ENCODE results near the gene SCN1B. TPM values are rescaled to one million over a fixed set of nuclear protein-coding genes. Genes with fewer than 3 reads are reported as not detected.

Gene SCN1B
- total and polyA plus RNA-seq, 8 donors, result 2.9 to 15.1 (median 5.7) TPM

DNA sequence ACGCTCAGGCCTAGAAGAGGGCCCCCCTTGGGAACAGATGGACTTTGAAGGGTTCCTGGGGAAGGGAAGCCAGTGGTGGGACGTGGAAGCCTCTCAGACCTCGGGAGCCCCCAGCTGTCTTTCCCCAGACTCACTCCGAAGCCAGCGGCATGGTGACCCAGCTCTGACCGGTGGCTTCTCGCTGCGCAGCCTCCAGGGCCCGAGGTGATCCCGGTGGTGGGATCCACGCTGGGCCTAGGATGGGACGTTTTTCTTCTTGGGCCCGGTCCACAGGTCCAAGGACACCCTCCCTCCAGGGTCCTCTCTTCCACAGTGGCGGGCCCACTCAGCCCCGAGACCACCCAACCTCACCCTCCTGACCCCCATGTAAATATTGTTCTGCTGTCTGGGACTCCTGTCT is 35.9 kb downstream of the SCN1B start:
- H3K27me3 ChIP-seq, result no peaks in the 10 kb centered on the region
- no peaks in the 10 kb centered on the region for H3K36me3 ChIP-seq
- ATAC-seq, result no peak
- no peak overlapping the region for H3K27ac ChIP-seq
- intact Hi-C loops (cut with DNase I), result loop anchor here in 2 of 3 donors (5.0 to 10.0 kb wide), 2 partner anchors 66 to 69 kb away; partner anchors contain the start of genes FXYD1 (in 1 of the 2) and LGI4 (in 1 of the 2)
- FAIRE-seq, result no peak
- H3K4me3 ChIP-seq, result no peak overlapping the region
- TF ChIP-seq CTCF (IDR thresholded peaks at IDR 0.05), result no peak
- WGBS, 2 donors, result 92 to 93% methylated on average over 15 of the region's 15 CpGs
- H3K9me3 ChIP-seq, result no peaks in the 10 kb centered on the region
- peaks cover 0 to 3% (median 0%) of the 10 kb centered on the region in 3 donors for H3K4me1 ChIP-seq
- peak in 1 of 6 donors; percentile 73 for DNase-seq

- H3K27ac ChIP-seq, result no peak overlapping the region
- TF ChIP-seq CTCF (IDR thresholded peaks at IDR 0.05), result peak; percentile 69 to 89 (median 87)
- DNase-seq (peak; percentile 74 to 98 (median 90)), ATAC-seq (peak; percentile 59 to 89 (median 84)), FAIRE-seq (no peak)
- 15 to 22% methylated on average over 14 of the region's 14 CpGs for WGBS, 2 donors
- no peaks in the 10 kb centered on the region for H3K27me3 ChIP-seq
- H3K4me1 ChIP-seq, result peaks cover 0 to 3% (median 0%) of the 10 kb centered on the region in 3 donors
- H3K4me3 ChIP-seq, result no peak overlapping the region
- no peaks in the 10 kb centered on the region for H3K36me3 ChIP-seq
- H3K9me3 ChIP-seq, result no peaks in the 10 kb centered on the region
- intact Hi-C loops (cut with DNase I), result loop anchor here in 2 of 3 donors (5.0 to 10.0 kb wide), 2 partner anchors 65 to 68 kb away; partner anchors contain the start of genes FXYD1 (in 1 of the 2) and LGI4 (in 1 of the 2)
Measured at GRCh38 chr19:35066691-35067563, 36.7 kb downstream of the SCN1B start.

DNA sequence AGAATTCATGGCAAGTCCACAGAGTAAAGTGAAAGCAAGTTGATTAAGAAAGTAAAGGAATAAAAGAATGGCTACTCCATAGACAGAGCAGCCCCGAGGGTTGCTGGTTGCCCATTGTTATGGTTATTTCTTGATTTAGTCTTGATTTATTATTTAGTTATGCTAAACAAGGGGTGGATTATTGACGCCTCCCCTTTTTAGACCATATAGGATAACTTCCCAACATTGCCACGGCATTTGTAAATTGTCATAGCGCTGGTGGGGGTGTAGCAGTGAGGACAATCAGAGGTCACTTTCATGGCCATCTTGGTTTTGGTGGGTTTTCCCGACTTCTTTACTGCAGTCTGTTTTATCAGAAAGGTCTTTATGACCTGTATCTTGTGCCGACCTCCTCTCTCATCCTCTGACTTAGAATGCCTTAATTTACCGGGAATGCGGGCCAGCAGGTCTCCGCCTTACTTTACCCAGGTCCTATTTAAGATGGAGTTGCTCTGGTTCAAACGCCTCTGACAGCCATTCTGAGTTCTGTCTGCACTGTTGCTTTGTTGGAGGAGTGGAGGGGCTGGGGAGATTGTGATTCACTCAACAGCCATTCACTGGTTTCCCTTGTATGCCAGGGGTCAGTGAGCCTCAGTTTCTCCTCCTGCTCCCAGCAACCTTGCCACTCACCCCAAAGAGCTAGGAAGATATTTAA is 38.8 kb downstream of the SCN1B start:
- intact Hi-C loops (cut with DNase I), result loop anchor here in 2 of 3 donors (5.0 to 10.0 kb wide), 2 partner anchors 63 to 66 kb away; partner anchors contain the start of genes FXYD1 (in 1 of the 2) and LGI4 (in 1 of the 2)
- 81 to 83% methylated on average over 10 of the region's 10 CpGs for WGBS, 2 donors
- H3K9me3 ChIP-seq, result no peaks in the 10 kb centered on the region
- FAIRE-seq, result no peak
- no peak for TF ChIP-seq CTCF (IDR thresholded peaks at IDR 0.05)
- no peaks in the 10 kb centered on the region for H3K27me3 ChIP-seq
- H3K27ac ChIP-seq, result no peak overlapping the region
- H3K36me3 ChIP-seq, result no peaks in the 10 kb centered on the region
- no peak overlapping the region for H3K4me3 ChIP-seq
- no peak for ATAC-seq
- H3K4me1 ChIP-seq, result no peaks in the 10 kb centered on the region
- DNase-seq, result no peak

GRCh38 chr19:35069696-35070095 is 39.4 kb downstream of the SCN1B start:
- ATAC-seq (no peak), FAIRE-seq (no peak), DNase-seq (no peak)
- Histone ChIP-seq H3K27ac (no peak overlapping the region), H3K4me1 (no peaks in the 10 kb centered on the region), H3K27me3 (no peaks in the 10 kb centered on the region), H3K9me3 (no peaks in the 10 kb centered on the region), H3K36me3 (no peaks in the 10 kb centered on the region), H3K4me3 (no peak overlapping the region)
- WGBS, 2 donors, result 91 to 94% methylated on average over 1 of the region's 1 CpG
- TF ChIP-seq CTCF (IDR thresholded peaks at IDR 0.05), result no peak
- intact Hi-C loops (cut with DNase I), result loop anchor here in 2 of 3 donors (5.0 to 10.0 kb wide), 2 partner anchors 63 to 65 kb away; partner anchors contain the start of genes FXYD1 (in 1 of the 2) and LGI4 (in 1 of the 2)
